Loucy (cell line): ENCODE results near the gene ZNF518A.

Experiments used
- CTCF ChIP-seq: fragments of 200-600 bp; sonication (generic); conservative IDR thresholded peaks from 2 replicates; pipeline ENCODE4 v1.5.1; 2014; ENCODE audit warnings: mild to moderate bottlenecking, antibody characterized with exemption, low read length
- EZH2phosphoT487 ChIP-seq: fragments of 200-600 bp; IDR thresholded peaks from 2 replicates; pipeline ENCODE4 v1.6.1; 2018; ENCODE audit warnings: antibody characterized with exemption, mild to moderate bottlenecking, moderate library complexity, borderline replicate concordance

DNA sequence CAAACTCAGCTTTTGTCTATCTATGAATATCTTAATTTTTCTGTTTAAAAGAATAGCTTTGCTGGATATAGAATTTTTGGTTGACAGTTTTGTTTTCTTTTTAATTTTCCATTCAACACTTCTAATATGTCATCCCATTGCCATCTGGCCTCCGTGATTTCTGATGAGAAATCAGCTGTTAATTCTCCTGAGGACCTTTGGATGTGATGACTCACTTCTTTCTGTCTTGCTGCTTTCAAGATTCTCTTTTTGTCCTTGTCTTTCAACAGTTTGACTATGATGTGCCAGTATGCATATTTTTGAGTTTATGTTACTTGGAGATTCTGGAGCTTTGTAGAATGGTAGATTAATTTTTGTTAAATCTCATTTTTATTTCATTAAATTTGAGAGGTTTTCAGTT is 38.4 kb downstream of the ZNF518A start:
- TF ChIP-seq CTCF: no peak
- no peak for TF ChIP-seq EZH2phosphoT487
